GM23338 (cell line): ENCODE results near the gene HEMK1. TPM values are rescaled to one million over a fixed set of nuclear protein-coding genes. Genes with fewer than 3 reads are reported as not detected.

ENCODE experiments used
- ATAC-seq: fragments of 200-7000 bp; cut with Tn5 transposase; 3 replicates; pipeline ENCODE4 v1.9.1; 2020
- DNase-seq: peaks from one replicate; pipeline ENCODE4 v3.0.0-alpha.2; 2015; ENCODE audit warnings: low spot score
- H2AFZ ChIP-seq: fragments of 200-600 bp; sonication (generic); 2 replicates; pipeline ENCODE4 v1.8.0; 2016; ENCODE audit warnings: antibody characterized with exemption, mild to moderate bottlenecking, moderate library complexity
- H3F3A ChIP-seq: fragments of 200-600 bp; sonication (generic); replicated peaks from 2 replicates; pipeline ENCODE4 v1.8.0; 2017; ENCODE audit warnings: antibody characterized with exemption, mixed run types, low read depth
- H3K27ac ChIP-seq: fragments of 200-600 bp; sonication (generic); 2 replicates; pipeline ENCODE4 v1.6.1; 2016; ENCODE audit warnings: low read depth
- H3K27me3 ChIP-seq: fragments of 200-600 bp; sonication (generic); 2 replicates; pipeline ENCODE4 v1.8.0; 2016; ENCODE audit warnings: mild to moderate bottlenecking, mixed run types, moderate library complexity; ENCODE audit not compliant: insufficient read depth
- H3K36me3 ChIP-seq: fragments of 200-600 bp; sonication (generic); 2 replicates; pipeline ENCODE4 v1.8.0; 2016; ENCODE audit warnings: mild to moderate bottlenecking; ENCODE audit not compliant: insufficient read depth
- H3K4me1 ChIP-seq: fragments of 200-600 bp; sonication (generic); 2 replicates; pipeline ENCODE4 v1.8.0; 2016; ENCODE audit warnings: mild to moderate bottlenecking, moderate library complexity; ENCODE audit not compliant: insufficient read depth
- H3K4me2 ChIP-seq: fragments of 200-600 bp; sonication (generic); 2 replicates; pipeline ENCODE4 v1.7.1; 2017; ENCODE audit warnings: mixed run types
- H3K4me3 ChIP-seq: fragments of 200-600 bp; sonication (generic); 2 replicates; pipeline ENCODE4 v1.6.1; 2016; ENCODE audit warnings: mixed run types
- H3K79me2 ChIP-seq: fragments of 200-600 bp; sonication (generic); replicated peaks from 2 replicates; pipeline ENCODE4 v1.8.0; 2017; ENCODE audit warnings: mild to moderate bottlenecking; ENCODE audit not compliant: insufficient read depth
- H3K9me2 ChIP-seq: fragments of 200-600 bp; sonication (generic); 2 replicates; pipeline ENCODE4 v1.8.0; 2017; ENCODE audit not compliant: insufficient read depth
- H4K20me1 ChIP-seq: fragments of 200-600 bp; sonication (generic); replicated peaks from 2 replicates; pipeline ENCODE4 v1.8.0; 2017; ENCODE audit warnings: mild to moderate bottlenecking; ENCODE audit not compliant: insufficient read depth
- H3K27ac Mint-ChIP-seq: 2 replicates; pipeline ENCODE4 v1.8.0; 2020; ENCODE audit warnings: inconsistent platforms, mild to moderate bottlenecking, moderate library complexity, mixed read lengths
- H3K27me3 Mint-ChIP-seq: 3 replicates; pipeline ENCODE4 v1.8.0; 2022; ENCODE audit warnings: low read depth, mild to moderate bottlenecking, moderate library complexity, mixed read lengths, inconsistent platforms; ENCODE audit not compliant: insufficient read depth, poor library complexity
- H3K36me3 Mint-ChIP-seq: 3 replicates; pipeline ENCODE4 v1.8.0; 2021; ENCODE audit warnings: low read depth, mild to moderate bottlenecking, inconsistent platforms, moderate library complexity, mixed read lengths
- H3K4me1 Mint-ChIP-seq: 3 replicates; pipeline ENCODE4 v1.8.0; 2020; ENCODE audit warnings: mild to moderate bottlenecking, inconsistent platforms, mixed read lengths
- H3K4me3 Mint-ChIP-seq: 3 replicates; pipeline ENCODE4 v1.8.0; 2021; ENCODE audit warnings: moderate library complexity, mild to moderate bottlenecking, inconsistent platforms, mixed read lengths
- H3K9me3 Mint-ChIP-seq: 3 replicates; pipeline ENCODE4 v1.8.0; 2020; ENCODE audit warnings: moderate library complexity, mild to moderate bottlenecking, inconsistent platforms, mixed read lengths
- CREB1 ChIP-seq: fragments of 250-450 bp; sonication (Bioruptor Pico); IDR thresholded peaks from 2 replicates; pipeline ENCODE4 v1.5.0; 2020; ENCODE audit warnings: low read depth, mild to moderate bottlenecking, moderate library complexity
- CTCF ChIP-seq, 2 experiments: fragments of 200-600 bp in 1 of 2; sonication (generic) in 1 of 2; conservative IDR thresholded peaks; 2 replicates each; pipeline versions ENCODE4 v1.5.1 to v1.6.1; 2016 to 2017; ENCODE audit warnings: antibody characterized with exemption in 2 of 2, low read depth in 2 of 2, mild to moderate bottlenecking in 2 of 2, moderate library complexity in 1 of 2
- EZH2 ChIP-seq: fragments of 200-600 bp; sonication (generic); IDR thresholded peaks from one replicate; pipeline ENCODE4 v1.8.0; 2017; ENCODE audit warnings: antibody characterized with exemption, mild to moderate bottlenecking, low read depth; ENCODE audit not compliant: unreplicated experiment
- EZH2phosphoT487 ChIP-seq: fragments of 200-600 bp; sonication (generic); IDR thresholded peaks from one replicate; pipeline ENCODE4 v1.8.1; 2018; ENCODE audit warnings: antibody characterized with exemption; ENCODE audit not compliant: unreplicated experiment
- JUNB ChIP-seq: IDR thresholded peaks from one replicate; pipeline ENCODE4 v1.6.1; 2016; ENCODE audit warnings: antibody characterized with exemption; ENCODE audit not compliant: unreplicated experiment
- NANOG ChIP-seq: IDR thresholded peaks from 2 replicates; pipeline ENCODE4 v1.6.1; 2016; ENCODE audit warnings: antibody characterized with exemption, borderline replicate concordance
- POLR2AphosphoS5 ChIP-seq: IDR thresholded peaks from 2 replicates; pipeline ENCODE4 v1.6.1; 2016; ENCODE audit warnings: antibody characterized with exemption, low read depth
- STAT1 ChIP-seq: IDR thresholded peaks from one replicate; pipeline ENCODE4 v1.6.1; 2016; ENCODE audit warnings: antibody characterized with exemption; ENCODE audit not compliant: unreplicated experiment
- ZNF114 ChIP-seq: fragments of 250-450 bp; sonication (Bioruptor Pico); IDR thresholded peaks from 2 replicates; pipeline ENCODE4 v1.5.0; 2020; ENCODE audit warnings: mild to moderate bottlenecking, moderate library complexity
- ZNF331 ChIP-seq: fragments of 250-450 bp; sonication (Bioruptor Pico); IDR thresholded peaks from 2 replicates; pipeline ENCODE4 v1.5.0; 2020; ENCODE audit warnings: low read depth, mild to moderate bottlenecking, moderate library complexity
- polyA plus RNA-seq: library from polyadenylated mRNA; unstranded; fragments of >200 nt; fragmentation: Nextera tagmentation; extraction: Ambion mirVana; gene quantifications from 2 replicates; pipeline ENCODE4 v1.2.1, GENCODE V29; 2016
- total RNA-seq: library from RNA; depleted of rRNA; stranded (reverse); fragments of >200 nt; shearing (Covaris generic); gene quantifications from 2 replicates; pipeline ENCODE4 v1.2.3, GENCODE V29; 2014
- TF ChIP-seq, protein P1 (sequence below): fragments of 250-450 bp; sonication (Bioruptor Pico); IDR thresholded peaks from 2 replicates; pipeline ENCODE4 v1.5.0; 2020; ENCODE audit warnings: mild to moderate bottlenecking, moderate library complexity
- TF ChIP-seq, protein P2 (sequence below): IDR thresholded peaks from one replicate; pipeline ENCODE4 v1.6.1; 2018; ENCODE audit warnings: antibody characterized with exemption; ENCODE audit not compliant: unreplicated experiment
- TF ChIP-seq, protein P3 (sequence below): IDR thresholded peaks from 2 replicates; pipeline ENCODE4 v1.6.1; 2016; ENCODE audit warnings: antibody characterized with exemption

Gene HEMK1
- total and polyA plus RNA-seq, 2 experiments from 2014 or later: 5.6 to 10.1 TPM

GRCh38 chr3:50533807-50534461 lies 35.4 kb upstream of the HEMK1 start:
- Histone ChIP-seq H3K9me2 (no peaks in the 10 kb centered on the region), H3K4me1 (peaks cover 23% of the 10 kb centered on the region), H3K27me3 (peaks cover 22% of the 10 kb centered on the region), H4K20me1 (no peaks in the 10 kb centered on the region), H2AFZ (peak overlapping the region; percentile 47; the same call in 1 of the 2 replicates), H3K4me2 (no peak overlapping the region), H3K79me2 (no peaks in the 10 kb centered on the region), H3F3A (no peaks in the 10 kb centered on the region), H3K27ac (no peak overlapping the region), H3K4me3 (no peak overlapping the region), H3K36me3 (no peaks in the 10 kb centered on the region)
- Mint-ChIP-seq H3K36me3 (no peaks in the 10 kb centered on the region; the same call in 2 of the 3 replicates), H3K27ac (no peak overlapping the region), H3K9me3 (peaks cover 3% of the 10 kb centered on the region; the same call in 2 of the 3 replicates), H3K27me3 (peaks cover 34% of the 10 kb centered on the region), H3K4me1 (peaks cover 43% of the 10 kb centered on the region), H3K4me3 (no peak overlapping the region)
- ATAC-seq (peak; percentile 8; the same call in 2 of the 3 replicates), DNase-seq (no peak)
- TF ChIP-seq CREB1 (CRISPR knock-in tag): no peak
- no peak for TF ChIP-seq ZNF331
- TF ChIP-seq EZH2: no peak
- TF ChIP-seq POLR2AphosphoS5: no peak
- TF ChIP-seq STAT1: no peak
- TF ChIP-seq JUNB: no peak
- TF ChIP-seq, protein P1, sequence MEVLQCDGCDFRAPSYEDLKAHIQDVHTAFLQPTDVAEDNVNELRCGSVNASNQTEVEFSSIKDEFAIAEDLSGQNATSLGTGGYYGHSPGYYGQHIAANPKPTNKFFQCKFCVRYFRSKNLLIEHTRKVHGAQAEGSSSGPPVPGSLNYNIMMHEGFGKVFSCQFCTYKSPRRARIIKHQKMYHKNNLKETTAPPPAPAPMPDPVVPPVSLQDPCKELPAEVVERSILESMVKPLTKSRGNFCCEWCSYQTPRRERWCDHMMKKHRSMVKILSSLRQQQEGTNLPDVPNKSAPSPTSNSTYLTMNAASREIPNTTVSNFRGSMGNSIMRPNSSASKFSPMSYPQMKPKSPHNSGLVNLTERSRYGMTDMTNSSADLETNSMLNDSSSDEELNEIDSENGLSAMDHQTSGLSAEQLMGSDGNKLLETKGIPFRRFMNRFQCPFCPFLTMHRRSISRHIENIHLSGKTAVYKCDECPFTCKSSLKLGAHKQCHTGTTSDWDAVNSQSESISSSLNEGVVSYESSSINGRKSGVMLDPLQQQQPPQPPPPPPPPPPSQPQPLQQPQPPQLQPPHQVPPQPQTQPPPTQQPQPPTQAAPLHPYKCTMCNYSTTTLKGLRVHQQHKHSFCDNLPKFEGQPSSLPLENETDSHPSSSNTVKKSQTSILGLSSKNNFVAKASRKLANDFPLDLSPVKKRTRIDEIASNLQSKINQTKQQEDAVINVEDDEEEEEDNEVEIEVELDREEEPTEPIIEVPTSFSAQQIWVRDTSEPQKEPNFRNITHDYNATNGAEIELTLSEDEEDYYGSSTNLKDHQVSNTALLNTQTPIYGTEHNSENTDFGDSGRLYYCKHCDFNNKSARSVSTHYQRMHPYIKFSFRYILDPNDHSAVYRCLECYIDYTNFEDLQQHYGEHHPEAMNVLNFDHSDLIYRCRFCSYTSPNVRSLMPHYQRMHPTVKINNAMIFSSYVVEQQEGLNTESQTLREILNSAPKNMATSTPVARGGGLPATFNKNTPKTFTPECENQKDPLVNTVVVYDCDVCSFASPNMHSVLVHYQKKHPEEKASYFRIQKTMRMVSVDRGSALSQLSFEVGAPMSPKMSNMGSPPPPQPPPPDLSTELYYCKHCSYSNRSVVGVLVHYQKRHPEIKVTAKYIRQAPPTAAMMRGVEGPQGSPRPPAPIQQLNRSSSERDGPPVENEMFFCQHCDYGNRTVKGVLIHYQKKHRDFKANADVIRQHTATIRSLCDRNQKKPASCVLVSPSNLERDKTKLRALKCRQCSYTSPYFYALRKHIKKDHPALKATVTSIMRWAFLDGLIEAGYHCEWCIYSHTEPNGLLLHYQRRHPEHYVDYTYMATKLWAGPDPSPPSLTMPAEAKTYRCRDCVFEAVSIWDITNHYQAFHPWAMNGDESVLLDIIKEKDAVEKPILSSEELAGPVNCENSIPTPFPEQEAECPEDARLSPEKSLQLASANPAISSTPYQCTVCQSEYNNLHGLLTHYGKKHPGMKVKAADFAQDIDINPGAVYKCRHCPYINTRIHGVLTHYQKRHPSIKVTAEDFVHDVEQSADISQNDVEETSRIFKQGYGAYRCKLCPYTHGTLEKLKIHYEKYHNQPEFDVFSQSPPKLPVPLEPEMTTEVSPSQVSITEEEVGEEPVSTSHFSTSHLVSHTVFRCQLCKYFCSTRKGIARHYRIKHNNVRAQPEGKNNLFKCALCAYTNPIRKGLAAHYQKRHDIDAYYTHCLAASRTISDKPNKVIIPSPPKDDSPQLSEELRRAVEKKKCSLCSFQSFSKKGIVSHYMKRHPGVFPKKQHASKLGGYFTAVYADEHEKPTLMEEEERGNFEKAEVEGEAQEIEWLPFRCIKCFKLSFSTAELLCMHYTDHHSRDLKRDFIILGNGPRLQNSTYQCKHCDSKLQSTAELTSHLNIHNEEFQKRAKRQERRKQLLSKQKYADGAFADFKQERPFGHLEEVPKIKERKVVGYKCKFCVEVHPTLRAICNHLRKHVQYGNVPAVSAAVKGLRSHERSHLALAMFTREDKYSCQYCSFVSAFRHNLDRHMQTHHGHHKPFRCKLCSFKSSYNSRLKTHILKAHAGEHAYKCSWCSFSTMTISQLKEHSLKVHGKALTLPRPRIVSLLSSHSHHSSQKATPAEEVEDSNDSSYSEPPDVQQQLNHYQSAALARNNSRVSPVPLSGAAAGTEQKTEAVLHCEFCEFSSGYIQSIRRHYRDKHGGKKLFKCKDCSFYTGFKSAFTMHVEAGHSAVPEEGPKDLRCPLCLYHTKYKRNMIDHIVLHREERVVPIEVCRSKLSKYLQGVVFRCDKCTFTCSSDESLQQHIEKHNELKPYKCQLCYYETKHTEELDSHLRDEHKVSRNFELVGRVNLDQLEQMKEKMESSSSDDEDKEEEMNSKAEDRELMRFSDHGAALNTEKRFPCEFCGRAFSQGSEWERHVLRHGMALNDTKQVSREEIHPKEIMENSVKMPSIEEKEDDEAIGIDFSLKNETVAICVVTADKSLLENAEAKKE (CRISPR knock-in tag): no peak
- no peak for TF ChIP-seq CTCF (conservative IDR thresholded peaks at IDR 0.05; ENCODE audit: low read depth in 2 of 2)
- TF ChIP-seq NANOG: no peak
- TF ChIP-seq, protein P2, sequence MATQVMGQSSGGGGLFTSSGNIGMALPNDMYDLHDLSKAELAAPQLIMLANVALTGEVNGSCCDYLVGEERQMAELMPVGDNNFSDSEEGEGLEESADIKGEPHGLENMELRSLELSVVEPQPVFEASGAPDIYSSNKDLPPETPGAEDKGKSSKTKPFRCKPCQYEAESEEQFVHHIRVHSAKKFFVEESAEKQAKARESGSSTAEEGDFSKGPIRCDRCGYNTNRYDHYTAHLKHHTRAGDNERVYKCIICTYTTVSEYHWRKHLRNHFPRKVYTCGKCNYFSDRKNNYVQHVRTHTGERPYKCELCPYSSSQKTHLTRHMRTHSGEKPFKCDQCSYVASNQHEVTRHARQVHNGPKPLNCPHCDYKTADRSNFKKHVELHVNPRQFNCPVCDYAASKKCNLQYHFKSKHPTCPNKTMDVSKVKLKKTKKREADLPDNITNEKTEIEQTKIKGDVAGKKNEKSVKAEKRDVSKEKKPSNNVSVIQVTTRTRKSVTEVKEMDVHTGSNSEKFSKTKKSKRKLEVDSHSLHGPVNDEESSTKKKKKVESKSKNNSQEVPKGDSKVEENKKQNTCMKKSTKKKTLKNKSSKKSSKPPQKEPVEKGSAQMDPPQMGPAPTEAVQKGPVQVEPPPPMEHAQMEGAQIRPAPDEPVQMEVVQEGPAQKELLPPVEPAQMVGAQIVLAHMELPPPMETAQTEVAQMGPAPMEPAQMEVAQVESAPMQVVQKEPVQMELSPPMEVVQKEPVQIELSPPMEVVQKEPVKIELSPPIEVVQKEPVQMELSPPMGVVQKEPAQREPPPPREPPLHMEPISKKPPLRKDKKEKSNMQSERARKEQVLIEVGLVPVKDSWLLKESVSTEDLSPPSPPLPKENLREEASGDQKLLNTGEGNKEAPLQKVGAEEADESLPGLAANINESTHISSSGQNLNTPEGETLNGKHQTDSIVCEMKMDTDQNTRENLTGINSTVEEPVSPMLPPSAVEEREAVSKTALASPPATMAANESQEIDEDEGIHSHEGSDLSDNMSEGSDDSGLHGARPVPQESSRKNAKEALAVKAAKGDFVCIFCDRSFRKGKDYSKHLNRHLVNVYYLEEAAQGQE: no peak
- no peak for TF ChIP-seq ZNF114
- no peak for TF ChIP-seq EZH2phosphoT487
- TF ChIP-seq, protein P3, sequence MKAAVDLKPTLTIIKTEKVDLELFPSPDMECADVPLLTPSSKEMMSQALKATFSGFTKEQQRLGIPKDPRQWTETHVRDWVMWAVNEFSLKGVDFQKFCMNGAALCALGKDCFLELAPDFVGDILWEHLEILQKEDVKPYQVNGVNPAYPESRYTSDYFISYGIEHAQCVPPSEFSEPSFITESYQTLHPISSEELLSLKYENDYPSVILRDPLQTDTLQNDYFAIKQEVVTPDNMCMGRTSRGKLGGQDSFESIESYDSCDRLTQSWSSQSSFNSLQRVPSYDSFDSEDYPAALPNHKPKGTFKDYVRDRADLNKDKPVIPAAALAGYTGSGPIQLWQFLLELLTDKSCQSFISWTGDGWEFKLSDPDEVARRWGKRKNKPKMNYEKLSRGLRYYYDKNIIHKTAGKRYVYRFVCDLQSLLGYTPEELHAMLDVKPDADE: no peak
